IMR-90 (cell line): ENCODE measurements around the gene CDHR3.

Experiments used
- CEBPB ChIP-seq: IDR thresholded peaks from 2 replicates; pipeline ENCODE4 v1.6.1; 2012; ENCODE audit warnings: low read depth, low read length, improper control_type of control experiment
- CHD1 ChIP-seq: IDR thresholded peaks from 2 replicates; pipeline ENCODE4 v1.6.1; 2012; ENCODE audit warnings: low read depth, low read length, improper control_type of control experiment
- CTCF ChIP-seq: conservative IDR thresholded peaks from 2 replicates; pipeline ENCODE4 v1.5.1; 2012; ENCODE audit warnings: mild to moderate bottlenecking, low read depth, low read length, improper control_type of control experiment
- ELK1 ChIP-seq: fragments of 150-350 bp; IDR thresholded peaks from 2 replicates; pipeline ENCODE4 v1.6.1; 2016; ENCODE audit warnings: low read depth, mild to moderate bottlenecking, low read length, moderate library complexity, borderline replicate concordance
- FOS ChIP-seq: fragments of 150-350 bp; IDR thresholded peaks from 2 replicates; pipeline ENCODE4 v1.6.1; 2016; ENCODE audit warnings: low read depth, low read length
- MAZ ChIP-seq: IDR thresholded peaks from 2 replicates; pipeline ENCODE4 v1.6.1; 2012; ENCODE audit warnings: low read depth, mild to moderate bottlenecking, low read length, improper control_type of control experiment, moderate library complexity, borderline replicate concordance
- MXI1 ChIP-seq: IDR thresholded peaks from 2 replicates; pipeline ENCODE4 v1.6.1; 2012; ENCODE audit warnings: low read depth, mild to moderate bottlenecking, low read length, moderate library complexity, borderline replicate concordance
- NFE2L2 ChIP-seq: fragments of 150-350 bp; IDR thresholded peaks from 2 replicates; pipeline ENCODE4 v1.6.1; 2016; ENCODE audit warnings: low read depth, mild to moderate bottlenecking, low read length
- POLR2A ChIP-seq: IDR thresholded peaks from 2 replicates; pipeline ENCODE4 v1.6.1; 2012; ENCODE audit warnings: mild to moderate bottlenecking, low read depth, low read length
- RAD21 ChIP-seq: IDR thresholded peaks from 2 replicates; pipeline ENCODE4 v1.6.1; 2012; ENCODE audit warnings: low read length, improper control_type of control experiment
- RCOR1 ChIP-seq: IDR thresholded peaks from 2 replicates; pipeline ENCODE4 v1.6.1; 2012; ENCODE audit warnings: mild to moderate bottlenecking, low read length, improper control_type of control experiment; ENCODE audit not compliant: insufficient replicate concordance
- RFX5 ChIP-seq: IDR thresholded peaks from 2 replicates; pipeline ENCODE4 v1.8.0; 2012; ENCODE audit warnings: low read depth, mild to moderate bottlenecking, low read length, moderate library complexity
- SMC3 ChIP-seq: fragments of 150-350 bp; IDR thresholded peaks from 2 replicates; pipeline ENCODE4 v1.6.1; 2016; ENCODE audit warnings: low read depth, mild to moderate bottlenecking, antibody characterized with exemption, low read length, moderate library complexity
- USF2 ChIP-seq: fragments of 150-350 bp; IDR thresholded peaks from 2 replicates; pipeline ENCODE4 v1.6.1; 2017; ENCODE audit warnings: mild to moderate bottlenecking, antibody characterized with exemption, low read length, low read depth

- TF ChIP-seq RCOR1 (no peak), CTCF (no peak), POLR2A (no peak), USF2 (no peak), RAD21 (no peak), RFX5 (no peak), CHD1 (no peak), SMC3 (no peak), ELK1 (no peak), FOS (no peak), MAZ (no peak), CEBPB (no peak), MXI1 (no peak), NFE2L2 (no peak)
These were observed 72.5 kb downstream of the CDHR3 start for GRCh38 chr7:106035568-106035967.
